Endodermal cell (in vitro differentiated cells): ENCODE measurements around the gene ZNF783. TPM values are rescaled to one million over a fixed set of nuclear protein-coding genes. Genes with fewer than 3 reads are reported as not detected.

Experiments used
- DNase-seq: peaks from one replicate; pipeline ENCODE4 v3.0.0-alpha.2; 2017
- H3K27ac ChIP-seq: 2 replicates; pipeline ENCODE4 v1.5.1; 2013; ENCODE audit warnings: mild to moderate bottlenecking, low read depth, low read length, moderate library complexity
- H3K27me3 ChIP-seq: 2 replicates; pipeline ENCODE4 v1.6.1; 2013; ENCODE audit warnings: mild to moderate bottlenecking, low read length, moderate library complexity; ENCODE audit not compliant: insufficient read depth, control insufficient read depth, poor library complexity, severe bottlenecking
- H3K36me3 ChIP-seq: 2 replicates; pipeline ENCODE4 v1.7.0; 2013; ENCODE audit warnings: mild to moderate bottlenecking, low read length, moderate library complexity; ENCODE audit not compliant: control insufficient read depth, insufficient read depth
- H3K4me1 ChIP-seq: one replicate; pipeline ENCODE4 v1.7.0; 2013; ENCODE audit warnings: low read length; ENCODE audit not compliant: control insufficient read depth, insufficient read depth
- H3K4me3 ChIP-seq: 2 replicates; pipeline ENCODE4 v1.5.1; 2013; ENCODE audit warnings: mild to moderate bottlenecking, low read length, moderate library complexity
- H3K9ac ChIP-seq: 2 replicates; pipeline ENCODE4 v1.6.1; 2013; ENCODE audit warnings: mild to moderate bottlenecking, low read length, moderate library complexity; ENCODE audit not compliant: poor library complexity, severe bottlenecking; ENCODE audit errors: extremely low read depth
- H3K9me3 ChIP-seq: 2 replicates; pipeline ENCODE4 v1.6.1; 2013; ENCODE audit warnings: mild to moderate bottlenecking, low read length, moderate library complexity; ENCODE audit not compliant: control insufficient read depth
- H3K27ac Mint-ChIP-seq: 2 replicates; pipeline ENCODE4 v1.8.0; 2020; ENCODE audit warnings: mixed read lengths
- H3K27me3 Mint-ChIP-seq: 2 replicates; pipeline ENCODE4 v1.8.0; 2021; ENCODE audit warnings: mild to moderate bottlenecking, mixed read lengths; ENCODE audit not compliant: insufficient read depth
- H3K36me3 Mint-ChIP-seq: 2 replicates; pipeline ENCODE4 v1.8.0; 2020; ENCODE audit warnings: low read depth, mixed read lengths
- H3K4me1 Mint-ChIP-seq: 2 replicates; pipeline ENCODE4 v1.8.0; 2020; ENCODE audit warnings: mixed read lengths
- H3K4me3 Mint-ChIP-seq: 2 replicates; pipeline ENCODE4 v1.8.0; 2020; ENCODE audit warnings: mild to moderate bottlenecking, moderate library complexity, mixed read lengths
- H3K9me3 Mint-ChIP-seq: 2 replicates; pipeline ENCODE4 v1.8.0; 2020; ENCODE audit warnings: mild to moderate bottlenecking, mixed read lengths
- CTCF ChIP-seq: fragments of 200-600 bp; sonication (generic); conservative IDR thresholded peaks from 2 replicates; pipeline ENCODE4 v1.5.0; 2021; ENCODE audit warnings: antibody characterized with exemption, mild to moderate bottlenecking
- WGBS, 2 experiments: methylation state at CpG; one replicate each; pipeline versions ENCODE4 v1.1.5 to v1.1.7; 2013; ENCODE audit warnings: missing lambda C conversion rate in 2 of 2, mixed read lengths in 1 of 2; ENCODE audit not compliant: insufficient coverage in 1 of 2, insufficient read length in 1 of 2; 5-methylcytosine and 5-hydroxymethylcytosine counted together
- total RNA-seq, 2 donors: library from RNA; stranded (reverse); fragmentation: NEBNext Ultra II Directional in 1 of 2; extraction: Animal tissue kit (Norgen Biotek cat#: 25700) in 1 of 2; gene quantifications; 2 replicates in 1 of 2; 3 replicates in 1 of 2; pipeline ENCODE4 v1.2.1, GENCODE V29; 2021

Gene ZNF783
- total RNA-seq, 2 donors from 2014 or later: 12.1 to 13.2 TPM

- no peak for DNase-seq
- Mint-ChIP-seq H3K9me3 (no peaks in the 10 kb centered on the region), H3K36me3 (peaks cover 37% of the 10 kb centered on the region), H3K4me3 (no peak overlapping the region), H3K4me1 (peaks cover 4% of the 10 kb centered on the region), H3K27ac (no peak overlapping the region), H3K27me3 (peaks cover 15% of the 10 kb centered on the region)
- TF ChIP-seq CTCF: no peak
- WGBS, 2 experiments: 87 to 89% methylated on average over 3 to 5 of the region's 5 CpGs
- H3K9me3 ChIP-seq: no peaks in the 10 kb centered on the region
- H3K4me3 ChIP-seq: no peak overlapping the region
- peaks cover 14% of the 10 kb centered on the region for H3K36me3 ChIP-seq
- no peaks in the 10 kb centered on the region for H3K4me1 ChIP-seq
- no peaks in the 10 kb centered on the region for H3K27me3 ChIP-seq
- no peak overlapping the region for H3K9ac ChIP-seq
- H3K27ac ChIP-seq: no peak overlapping the region
Observed at GRCh38 chr7:149282331-149282655, 20.3 kb downstream of the ZNF783 start.

DNA sequence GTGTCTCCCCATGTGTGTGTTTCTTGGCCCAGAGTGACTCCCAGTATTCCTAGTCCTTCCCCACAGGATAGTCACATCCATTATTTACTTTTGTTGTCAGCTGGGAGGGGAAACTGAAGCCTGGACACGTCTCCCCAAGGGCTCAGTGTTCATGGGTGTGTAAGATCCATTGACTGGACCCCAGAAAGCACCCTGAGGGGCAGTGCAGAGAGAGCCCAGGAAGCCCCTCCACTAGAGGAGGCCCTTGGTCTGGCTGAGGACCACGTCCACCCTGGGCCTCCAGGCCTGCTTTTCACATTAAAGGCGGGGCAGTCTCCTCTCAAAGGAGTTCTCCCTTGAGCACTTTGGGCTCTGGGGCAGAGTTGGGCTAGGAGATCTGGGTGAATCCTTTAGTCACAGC, 21.3 kb downstream of the ZNF783 start:
- Histone ChIP-seq H3K9me3 (no peaks in the 10 kb centered on the region), H3K9ac (no peak overlapping the region), H3K27me3 (no peaks in the 10 kb centered on the region), H3K4me1 (no peaks in the 10 kb centered on the region), H3K27ac (no peak overlapping the region), H3K4me3 (no peak overlapping the region), H3K36me3 (peaks cover 5% of the 10 kb centered on the region)
- no peak overlapping the region for H3K4me3 Mint-ChIP-seq
- no peak for TF ChIP-seq CTCF
- H3K9me3 Mint-ChIP-seq: no peaks in the 10 kb centered on the region
- WGBS, 2 experiments: 90 to 92% methylated on average over 2 to 3 of the region's 3 CpGs
- no peak overlapping the region for H3K27ac Mint-ChIP-seq
- no peak for DNase-seq
- peaks cover 4% of the 10 kb centered on the region for H3K4me1 Mint-ChIP-seq
- peaks cover 15% of the 10 kb centered on the region for H3K27me3 Mint-ChIP-seq
- peaks cover 28% of the 10 kb centered on the region for H3K36me3 Mint-ChIP-seq

DNA sequence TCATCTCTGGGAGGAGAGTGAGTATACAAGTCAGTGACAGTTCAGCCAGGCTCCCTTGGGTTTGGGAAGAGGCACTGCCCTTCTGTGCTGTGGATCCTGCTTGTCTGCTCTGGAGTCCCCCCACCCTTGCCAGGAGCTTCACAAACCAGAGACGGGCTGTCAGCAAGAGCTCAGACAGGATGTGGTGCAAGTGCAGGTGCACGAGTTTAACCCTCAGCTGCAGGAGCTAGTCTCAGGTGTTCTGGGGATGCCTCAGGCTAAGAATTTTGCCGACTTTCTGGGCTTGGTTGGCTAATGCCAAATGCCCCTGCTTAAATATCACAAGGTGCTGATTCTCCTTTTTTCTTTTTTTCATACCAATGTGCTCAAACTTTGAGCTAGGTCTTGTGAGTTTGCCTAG, 22.3 kb downstream of the ZNF783 start:
- H3K4me1 Mint-ChIP-seq: peaks cover 4% of the 10 kb centered on the region
- peak overlapping the region; percentile 91 for H3K4me3 ChIP-seq
- H3K36me3 ChIP-seq: peaks cover 5% of the 10 kb centered on the region
- no peak overlapping the region for H3K9ac ChIP-seq
- peaks cover 18% of the 10 kb centered on the region for H3K36me3 Mint-ChIP-seq
- no peaks in the 10 kb centered on the region for H3K9me3 Mint-ChIP-seq
- no peak for TF ChIP-seq CTCF
- no peaks in the 10 kb centered on the region for H3K9me3 ChIP-seq
- no peak overlapping the region for H3K27ac ChIP-seq
- peaks cover 15% of the 10 kb centered on the region for H3K27me3 Mint-ChIP-seq
- H3K27ac Mint-ChIP-seq: no peak overlapping the region
- no peak for DNase-seq
- no peaks in the 10 kb centered on the region for H3K4me1 ChIP-seq
- 80 to 96% methylated on average over 3 of the region's 3 CpGs for WGBS, 2 experiments
- no peaks in the 10 kb centered on the region for H3K27me3 ChIP-seq
- H3K4me3 Mint-ChIP-seq: no peak overlapping the region
